B cell (primary cell): ENCODE results near the gene CKAP2L. TPM values are rescaled to one million over a fixed set of nuclear protein-coding genes. Genes with fewer than 3 reads are reported as not detected.

Experiments used
- ATAC-seq: fragments of 200-7000 bp; cut with Tn5 transposase; one replicate; pipeline ENCODE4 v1.10.0; 2021; ENCODE audit warnings: low read depth, mild to moderate bottlenecking, moderate number of reproducible peaks, moderate library complexity
- CTCF ChIA-PET: fragments of 350-600 bp; sonication (Branson Sonifier 250); formaldehyde crosslinking; loops from one replicate; lab custom pipeline; 2021; ENCODE audit warnings: antibody characterized with exemption, inconsistent platforms; lab: Charles Lee
- POLR2A ChIA-PET: fragments of 350-600 bp; sonication (Branson Sonifier 250); formaldehyde crosslinking; loops from one replicate; lab custom pipeline; 2021; ENCODE audit warnings: antibody characterized with exemption; lab: Charles Lee
- DNase-seq: peaks from one replicate; pipeline ENCODE4 v3.0.0; 2013
- H2AFZ ChIP-seq: 2 replicates; pipeline ENCODE4 v1.6.1; 2012; ENCODE audit warnings: mild to moderate bottlenecking, low read depth, low read length; ENCODE audit not compliant: insufficient read depth, poor library complexity, severe bottlenecking
- H3K27ac ChIP-seq, 2 donors: 1 replicate in 1 of 2; 2 replicates in 1 of 2; pipeline ENCODE4 v1.5.1; 2012 to 2013; ENCODE audit warnings: low read length in 2 of 2, mild to moderate bottlenecking in 2 of 2, moderate library complexity in 1 of 2
- H3K27me3 ChIP-seq, 4 experiments: fragments of 200-600 bp in 1 of 4; sonication (generic) in 1 of 4; replicated peaks in 1 of 4; 1 replicate in 2 of 4; 2 replicates in 2 of 4; pipeline versions ENCODE4 v1.6.1 to v1.7.0; 2013 to 2016; ENCODE audit warnings: low read length in 3 of 4, mild to moderate bottlenecking in 2 of 4, mixed read lengths in 1 of 4, moderate library complexity in 1 of 4; ENCODE audit not compliant: insufficient read depth in 4 of 4, control insufficient read depth in 3 of 4; ENCODE audit errors: control extremely low read depth in 1 of 4
- H3K36me3 ChIP-seq, 2 experiments: replicated peaks in 1 of 2; 1 replicate in 1 of 2; 2 replicates in 1 of 2; pipeline versions ENCODE4 v1.6.1 to v1.7.1; 2013; ENCODE audit warnings: low read length in 1 of 2; ENCODE audit not compliant: insufficient read depth in 2 of 2, control insufficient read depth in 1 of 2; ENCODE audit errors: control extremely low read depth in 1 of 2, extremely low read depth in 1 of 2
- H3K4me1 ChIP-seq, 2 donors: fragments of 200-600 bp in 1 of 2; sonication (generic) in 1 of 2; 1 replicate in 1 of 2; 2 replicates in 1 of 2; pipeline versions ENCODE4 v1.5.1 to v1.6.1; 2013 to 2017; ENCODE audit warnings: low read length in 2 of 2; ENCODE audit not compliant: control insufficient read depth in 2 of 2, insufficient read depth in 2 of 2
- H3K4me2 ChIP-seq: replicated peaks from 2 replicates; pipeline ENCODE3; 2012; ENCODE audit warnings: mild to moderate bottlenecking, low read depth, low read length; ENCODE audit not compliant: poor library complexity, severe bottlenecking
- H3K4me3 ChIP-seq, 5 experiments: fragments of 200-600 bp in 1 of 5; sonication (generic) in 1 of 5; 1 replicate in 3 of 5; 2 replicates in 2 of 5; pipeline versions ENCODE4 v1.5.1 to v1.7.0; 2011 to 2016; ENCODE audit warnings: low read length in 4 of 5, mild to moderate bottlenecking in 4 of 5, low read depth in 2 of 5, control low read depth in 1 of 5, moderate library complexity in 1 of 5; ENCODE audit not compliant: insufficient read depth in 1 of 5; ENCODE audit errors: control extremely low read depth in 1 of 5, extremely low read depth in 1 of 5
- H3K79me2 ChIP-seq: fragments of 200-600 bp; sonication (generic); one replicate; pipeline ENCODE4 v1.6.0; 2016; ENCODE audit warnings: low read length; ENCODE audit not compliant: control insufficient read depth, insufficient read depth
- H3K9ac ChIP-seq: fragments of 200-600 bp; sonication (generic); 2 replicates; pipeline ENCODE4 v1.6.1; 2017; ENCODE audit warnings: mild to moderate bottlenecking, low read length, moderate library complexity
- H3K9me3 ChIP-seq, 3 donors: one replicate each; pipeline versions ENCODE4 v1.6.1 to v1.7.1; 2013; ENCODE audit warnings: low read length in 2 of 3; ENCODE audit not compliant: control insufficient read depth in 2 of 3, insufficient read depth in 1 of 3; ENCODE audit errors: control extremely low read depth in 1 of 3
- H4K20me1 ChIP-seq: 2 replicates; pipeline ENCODE4 v1.6.0; 2012; ENCODE audit warnings: mild to moderate bottlenecking, low read length; ENCODE audit not compliant: insufficient read depth, control insufficient read depth, poor library complexity, severe bottlenecking
- H3K27ac Mint-ChIP-seq: one replicate; pipeline ENCODE4 v1.8.0; 2021; ENCODE audit warnings: mixed read lengths
- H3K27me3 Mint-ChIP-seq: one replicate; pipeline ENCODE4 v1.8.0; 2021; ENCODE audit warnings: mixed read lengths
- H3K4me1 Mint-ChIP-seq: one replicate; pipeline ENCODE4 v1.8.0; 2021; ENCODE audit warnings: mixed read lengths
- H3K4me3 Mint-ChIP-seq: one replicate; pipeline ENCODE4 v1.8.0; 2021; ENCODE audit warnings: mixed read lengths
- H3K9me3 Mint-ChIP-seq: one replicate; pipeline ENCODE4 v1.8.0; 2022; ENCODE audit warnings: mixed read lengths; ENCODE audit not compliant: insufficient read depth
- CTCF ChIP-seq: fragments of 200-600 bp; IDR thresholded peaks from one replicate; pipeline ENCODE4 v1.8.0; 2022; ENCODE audit warnings: antibody characterized with exemption, mild to moderate bottlenecking
- EZH2 ChIP-seq: IDR thresholded peaks from 2 replicates; pipeline ENCODE4 v1.6.1; 2012; ENCODE audit warnings: borderline replicate concordance, low read depth, mild to moderate bottlenecking, moderate library complexity, low read length; ENCODE audit not compliant: insufficient read depth, poor library complexity, severe bottlenecking
- whole genome bisulfite sequencing: methylation state at CpG from one replicate; pipeline ENCODE4 v1.1.5; 2013; ENCODE audit warnings: missing lambda C conversion rate; ENCODE audit not compliant: insufficient coverage; 5-methylcytosine and 5-hydroxymethylcytosine counted together
- intact Hi-C: fragments of 100-400 bp; cut with micrococcal nuclease; formaldehyde crosslinking; loops from one replicate; pipeline ENCODE4 v1.10.0; 2022
- polyA plus RNA-seq: library from polyadenylated mRNA; depleted of rRNA; stranded (reverse); fragments of >200 nt; gene quantifications from 2 replicates; pipeline ENCODE4 v1.2.3, GENCODE V29; 2012
- total RNA-seq, 2 donors: library from RNA; stranded (reverse); fragments of 120-200 nt in 1 of 2; gene quantifications; 1 replicate in 1 of 2; 2 replicates in 1 of 2; pipeline versions ENCODE4 v1.2.3 to v1.2.4, GENCODE V29; 2013 to 2022

Gene CKAP2L
- total and polyA plus RNA-seq, 2 donors (not counting 1 experiment from before 2014, with no cell fraction given): 0.01 to 0.25 TPM

- intact Hi-C loops: no loop called here
- 90% methylated on average over 2 of the region's 3 CpGs for WGBS
- H3K9me3 Mint-ChIP-seq: no peaks in the 10 kb centered on the region
- no peaks in the 10 kb centered on the region for H3K27me3 Mint-ChIP-seq
- H3K27ac Mint-ChIP-seq: peak overlapping the region; percentile 81
- no peaks in the 10 kb centered on the region for H3K79me2 ChIP-seq
- no peak overlapping the region for H2AFZ ChIP-seq
- H3K36me3 ChIP-seq: no peaks in the 10 kb centered on the region
- DNase-seq (no peak), ATAC-seq (peak; percentile 28)
- H3K4me3 ChIP-seq: no peak overlapping the region
- H3K4me2 ChIP-seq: peak overlapping the region; percentile 57
- H3K9me3 ChIP-seq: no peaks in the 10 kb centered on the region
- peaks cover 41% of the 10 kb centered on the region for H3K4me1 Mint-ChIP-seq
- POLR2A ChIA-PET: interaction anchor here (0.6 to 1.2 kb wide), 3 partner anchors 9 to 102 kb away, joined by 3 to 9 read pairs (median 3); no protein-coding TSS in a partner anchor
- no peak for TF ChIP-seq EZH2
- TF ChIP-seq CTCF: no peak
- H4K20me1 ChIP-seq: no peaks in the 10 kb centered on the region
- peak overlapping the region; percentile 62 to 70 for H3K27ac ChIP-seq
- CTCF ChIA-PET: interaction anchor here (0.8 to 4.6 kb wide), 6 partner anchors 8 to 72 kb away, joined by 3 to 24 read pairs (median 6); no protein-coding TSS in a partner anchor
- no peaks in the 10 kb centered on the region for H3K27me3 ChIP-seq
- no peak overlapping the region for H3K9ac ChIP-seq
- peak overlapping the region; percentile 75 for H3K4me3 Mint-ChIP-seq
- H3K4me1 ChIP-seq: peaks cover 33 to 37% of the 10 kb centered on the region in 2 donors
Measured at GRCh38 chr2:112698834-112699515, 65.4 kb downstream of the CKAP2L start.

DNA sequence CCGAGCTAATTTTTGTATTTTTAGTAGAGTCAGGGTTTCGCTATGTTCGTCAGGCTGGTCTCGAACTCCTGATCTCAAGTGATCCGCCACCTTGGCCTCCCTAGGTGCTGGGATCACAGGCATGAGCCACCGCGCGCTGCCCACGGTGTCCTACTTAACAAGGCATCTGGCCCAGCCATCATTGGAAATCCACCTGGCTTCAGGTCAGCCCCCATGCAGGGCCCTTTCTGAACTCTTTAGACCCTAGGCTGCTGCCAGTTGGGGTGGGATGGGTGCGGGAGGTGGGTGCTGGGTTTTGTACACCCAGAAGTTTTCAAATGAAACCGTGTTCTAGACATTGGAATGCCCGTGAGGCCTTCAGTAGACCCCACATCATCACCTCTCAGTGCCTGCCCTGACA lies 70.2 kb downstream of the CKAP2L start:
- Histone ChIP-seq H3K9ac (no peak overlapping the region), H3K79me2 (no peaks in the 10 kb centered on the region), H3K36me3 (no peaks in the 10 kb centered on the region), H3K4me1 (peaks cover 4 to 27% of the 10 kb centered on the region in 2 donors), H3K27me3 (no peaks in the 10 kb centered on the region), H3K27ac (no peak overlapping the region), H3K4me2 (no peak overlapping the region), H4K20me1 (no peaks in the 10 kb centered on the region), H3K9me3 (no peaks in the 10 kb centered on the region), H2AFZ (no peak overlapping the region), H3K4me3 (no peak overlapping the region)
- Mint-ChIP-seq H3K4me3 (no peak overlapping the region), H3K27me3 (no peaks in the 10 kb centered on the region), H3K4me1 (peaks cover 23% of the 10 kb centered on the region), H3K27ac (no peak overlapping the region), H3K9me3 (no peaks in the 10 kb centered on the region)
- no peak for DNase-seq
- intact Hi-C loops: loop anchor here (5.0 kb wide), 1 partner anchor 33 kb away; no protein-coding TSS in a partner anchor
- TF ChIP-seq EZH2 (no peak), CTCF (no peak)
- no peak for ATAC-seq
- POLR2A ChIA-PET: no interaction called here
- CTCF ChIA-PET: interaction anchor here (0.7 to 7.6 kb wide), 2 partner anchors 13 to 66 kb away, joined by 3 to 114 read pairs; no protein-coding TSS in a partner anchor
- 100% methylated on average over 9 of the region's 12 CpGs for WGBS
